Peyer's patch (tissue), 4 donors: ENCODE measurements around the gene B9D1.

Experiments
- CTCF ChIP-seq, 6 experiments: fragments of 450-650 bp in 4 of 6; fragments of 200-600 bp in 2 of 6; sonication (generic) in 1 of 6; IDR thresholded peaks; one replicate each; pipeline ENCODE4 v1.5.1; 2017 to 2019; ENCODE audit warnings: antibody characterized with exemption in 6 of 6, mild to moderate bottlenecking in 3 of 6, moderate library complexity in 1 of 6
- POLR2A ChIP-seq, 2 donors: fragments of 450-650 bp; IDR thresholded peaks; one replicate each; pipeline ENCODE4 v1.5.1; 2017; ENCODE audit warnings: antibody characterized with exemption in 2 of 2, mild to moderate bottlenecking in 2 of 2, moderate library complexity in 2 of 2

- TF ChIP-seq CTCF (IDR thresholded peaks at IDR 0.05) (no peak), POLR2A (IDR thresholded peaks at IDR 0.05) (no peak)
Observed at GRCh38 chr17:19296786-19297778, 65.4 kb downstream of the B9D1 start.
